NCI-H345 (cell line): ENCODE results near the gene CENPP.

Experiments
- DNase-seq: peaks from one replicate; lab custom pipeline; 2025; lab: John Stamatoyannopoulos, UW

The CENPP gene

DNA sequence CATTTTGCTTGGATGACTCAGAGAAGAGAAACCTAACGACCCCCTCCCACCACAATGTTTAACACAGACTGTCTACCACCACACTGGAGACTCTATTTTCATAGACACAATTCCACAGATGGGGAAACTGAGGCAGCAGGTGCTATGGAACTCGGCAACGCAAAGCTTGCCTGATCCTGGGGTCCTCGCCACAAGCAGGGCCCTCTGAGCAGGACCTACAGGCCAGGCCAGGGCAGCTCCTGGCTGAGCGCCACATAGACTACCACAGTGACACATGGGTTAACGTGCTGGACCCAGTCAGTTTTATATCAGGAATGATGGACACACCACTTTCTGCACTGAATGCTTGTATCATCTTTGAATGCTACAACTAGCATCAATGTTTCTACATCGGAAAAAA lies 332.4 kb downstream of the CENPP start:
- no peak for DNase-seq

DNA sequence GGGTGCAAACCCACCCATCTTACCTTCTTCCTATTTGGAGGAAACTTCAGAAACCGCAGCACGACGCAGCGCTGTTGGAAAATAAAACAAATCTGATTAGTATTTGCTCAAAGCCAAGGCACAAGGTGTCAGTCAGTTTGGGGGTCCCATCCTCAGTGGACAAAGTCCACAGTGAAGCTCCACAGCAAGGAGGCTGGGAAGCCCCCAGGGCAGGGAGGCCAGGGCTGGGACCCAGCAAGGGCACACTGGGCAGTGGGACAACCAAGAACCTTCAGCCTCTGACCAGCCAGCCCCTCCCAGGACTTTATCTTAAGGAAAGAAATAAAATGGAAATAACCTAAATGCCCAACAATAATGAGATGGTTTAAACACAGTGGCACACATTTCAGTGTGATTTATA lies 332.9 kb downstream of the CENPP start:
- no peak for DNase-seq

DNA sequence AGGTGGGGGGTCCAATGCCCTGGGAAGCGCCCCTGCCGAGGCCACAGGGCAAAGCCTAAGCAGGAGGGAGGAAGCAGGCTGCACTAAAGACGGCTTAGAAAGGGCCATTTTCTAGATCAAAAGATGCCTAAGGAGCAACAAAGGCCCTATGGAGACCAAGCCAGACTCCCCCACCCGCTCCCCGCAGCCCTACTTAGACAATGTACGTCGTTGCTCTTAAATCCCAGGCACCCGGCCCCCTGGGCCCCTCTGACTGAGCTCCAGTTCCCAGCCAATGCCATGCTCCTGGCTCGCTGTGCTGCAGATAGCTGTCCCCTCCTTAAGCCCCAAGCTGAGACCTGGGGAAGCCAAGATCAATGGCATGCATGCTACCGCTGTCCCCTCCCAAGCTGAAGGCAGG lies 333.8 kb downstream of the CENPP start:
- no peak for DNase-seq

DNA sequence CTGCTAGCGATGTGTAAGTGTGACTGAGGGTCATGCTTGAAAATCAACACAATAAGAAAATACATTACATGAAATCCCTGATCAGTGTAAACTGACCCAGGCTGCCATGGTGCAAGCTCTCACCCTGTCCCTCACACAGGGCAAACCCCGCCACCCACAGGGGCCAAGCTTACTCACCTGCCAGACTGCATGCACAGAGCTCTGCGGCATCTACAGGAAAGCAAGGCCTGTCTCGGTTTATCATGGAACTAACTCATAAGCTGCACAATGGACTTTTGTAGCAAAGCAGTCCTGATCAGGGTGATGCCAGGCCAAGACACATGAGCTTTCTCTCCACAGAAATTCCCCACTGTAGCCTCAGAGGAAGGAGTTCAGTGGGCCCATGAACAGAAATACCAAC lies 334.5 kb downstream of the CENPP start:
- DNase-seq, result no peak

DNA sequence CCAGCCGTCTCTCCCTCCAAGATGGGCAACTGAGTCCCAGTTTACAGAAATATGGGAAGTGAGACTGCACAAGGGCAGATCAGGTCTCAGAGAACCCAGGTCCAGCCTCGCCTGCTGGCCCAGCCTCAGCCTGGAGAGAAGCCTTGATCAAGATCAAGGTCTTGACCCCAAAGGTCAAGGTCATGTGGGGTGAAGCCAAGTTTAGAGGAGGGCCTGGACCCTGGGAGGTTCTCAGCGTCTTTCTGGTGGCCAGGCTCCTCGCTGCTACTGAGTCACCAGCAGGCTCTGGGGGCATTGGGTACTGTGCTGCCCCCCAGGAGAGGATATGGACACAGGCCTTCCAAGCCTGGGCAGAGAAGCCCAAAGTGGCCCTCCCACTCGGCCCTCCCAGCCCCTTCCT lies 335.4 kb downstream of the CENPP start:
- DNase-seq, result no peak

DNA sequence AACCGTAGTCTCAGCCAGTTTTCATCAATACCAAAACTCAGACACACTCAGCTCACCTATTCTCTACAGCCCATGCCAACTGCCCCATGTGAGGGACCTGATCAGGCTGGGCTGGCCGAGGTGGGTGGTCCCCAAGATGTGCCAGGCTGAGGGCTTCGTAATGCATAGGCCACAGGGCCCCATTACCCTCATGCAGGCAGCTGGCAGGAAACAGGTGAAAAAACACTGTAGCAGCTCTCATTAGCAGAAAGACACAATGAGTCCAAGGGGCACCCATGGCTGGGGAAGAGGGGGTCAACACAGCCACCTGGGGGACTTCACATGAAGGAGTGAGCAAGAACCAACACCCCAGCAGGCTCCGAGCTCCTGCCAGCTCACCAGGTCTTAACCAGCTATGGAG lies 336.0 kb downstream of the CENPP start:
- no peak for DNase-seq

DNA sequence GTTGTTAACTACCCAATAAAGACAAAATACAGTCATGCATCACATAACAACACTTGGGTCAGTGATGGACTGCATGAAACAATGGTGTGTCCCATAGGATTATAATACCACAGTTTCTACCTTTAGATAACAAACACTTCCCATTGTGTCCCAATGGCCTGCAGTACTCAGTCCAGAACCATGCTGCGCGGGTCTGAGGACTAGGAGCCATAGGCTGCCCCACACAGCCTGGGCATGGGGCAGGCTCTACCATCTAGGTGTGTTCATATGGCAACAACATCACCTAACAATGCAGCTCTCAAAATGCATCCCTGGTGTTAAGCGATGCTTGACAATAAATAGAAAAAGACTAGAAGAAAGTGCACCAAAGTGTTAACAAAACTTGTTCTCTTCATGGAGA lies 337.4 kb downstream of the CENPP start:
- no peak for DNase-seq

DNA sequence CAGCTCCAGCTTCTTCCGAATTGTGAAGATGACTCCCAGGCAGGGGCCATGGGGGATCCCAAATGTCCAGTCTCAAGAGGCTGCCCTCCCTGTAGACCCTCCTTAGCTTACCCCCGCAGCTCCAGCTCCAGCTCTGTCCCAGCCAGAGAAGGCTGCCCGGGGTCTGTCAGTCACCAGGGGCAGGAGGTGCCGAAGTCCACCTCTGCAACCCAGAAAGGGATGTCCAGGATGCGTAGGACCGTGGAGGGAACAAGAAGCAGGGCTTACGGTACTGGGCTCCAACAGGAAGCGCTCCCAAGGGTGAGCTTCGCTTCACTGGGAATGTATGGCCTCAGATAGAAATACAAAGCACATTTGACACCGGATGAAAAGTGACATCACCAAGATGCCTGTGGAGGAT lies 338.2 kb downstream of the CENPP start:
- DNase-seq, result no peak

DNA sequence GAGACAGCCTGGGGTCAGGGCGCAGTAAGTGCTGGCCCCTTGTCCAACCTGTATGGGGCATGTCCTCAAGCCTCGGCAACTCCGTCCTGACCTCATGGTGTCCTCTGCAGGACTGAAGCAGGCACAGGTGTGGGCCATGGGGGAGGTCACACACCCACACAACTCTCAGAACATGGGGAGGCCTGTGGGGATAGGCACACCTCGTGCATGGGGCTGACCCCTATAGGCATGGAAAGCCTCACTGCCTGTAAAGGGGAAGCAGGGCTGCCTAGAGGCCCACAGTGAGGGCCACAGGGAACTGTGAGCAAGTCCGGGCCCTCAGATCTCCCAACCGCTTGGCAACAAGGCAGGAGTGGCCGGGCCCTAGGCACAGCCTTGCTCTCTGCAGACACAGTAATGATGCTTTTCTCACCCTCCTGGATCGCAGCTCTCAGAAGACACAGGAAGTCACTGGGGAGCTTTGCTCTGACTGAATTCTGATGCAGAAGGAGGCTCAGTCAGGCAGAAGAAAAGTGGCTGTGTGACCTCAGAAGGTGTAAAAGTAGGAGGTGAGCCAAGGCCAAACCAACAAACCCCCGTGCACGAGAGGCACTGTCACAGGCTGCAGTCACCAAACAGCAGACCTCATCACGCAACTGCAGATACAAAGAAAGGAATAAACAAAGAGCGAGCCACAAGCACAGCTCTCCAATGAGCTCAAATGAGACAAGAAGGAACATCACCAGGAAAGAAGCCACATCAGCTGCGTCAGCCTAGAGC lies 338.8 kb downstream of the CENPP start:
- DNase-seq, result no peak

DNA sequence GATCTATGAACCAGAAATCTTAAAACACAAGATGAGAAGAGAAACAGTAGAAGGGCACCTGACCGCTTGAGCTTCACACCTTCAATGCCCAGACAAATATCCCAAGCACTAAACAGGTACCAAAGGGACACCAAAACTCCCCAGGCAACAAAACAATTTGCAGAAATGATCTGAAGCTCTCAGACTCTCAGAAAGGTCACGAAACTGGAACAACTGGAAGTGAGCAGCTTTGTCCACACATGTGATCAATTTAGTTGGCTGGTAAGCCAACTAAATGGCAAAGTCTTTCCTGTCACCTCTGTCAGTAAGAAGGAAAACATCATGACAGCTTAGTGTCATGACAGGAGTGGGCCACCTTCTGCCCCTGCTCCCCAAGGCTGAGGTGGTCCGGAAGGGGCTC lies 340.1 kb downstream of the CENPP start:
- DNase-seq, result no peak

DNA sequence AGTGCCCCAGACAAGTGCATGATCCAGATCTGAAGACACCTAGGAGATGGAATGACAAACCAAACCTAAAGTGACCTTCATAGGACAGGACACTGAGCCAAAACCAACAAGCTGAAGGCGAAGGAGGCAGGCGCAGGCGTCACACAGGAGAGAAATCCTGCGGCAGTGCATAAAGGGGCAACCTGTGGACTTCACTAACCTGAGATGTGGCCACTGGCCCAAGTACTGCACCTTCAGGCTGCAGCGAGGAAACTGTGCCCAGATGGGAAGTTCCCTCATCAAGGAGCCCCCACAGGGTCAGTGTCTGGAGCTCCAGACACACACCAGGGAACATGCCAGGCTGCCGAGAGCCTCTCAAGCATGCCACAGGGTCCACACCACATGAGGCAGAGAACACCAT lies 340.5 kb downstream of the CENPP start:
- DNase-seq, result no peak

DNA sequence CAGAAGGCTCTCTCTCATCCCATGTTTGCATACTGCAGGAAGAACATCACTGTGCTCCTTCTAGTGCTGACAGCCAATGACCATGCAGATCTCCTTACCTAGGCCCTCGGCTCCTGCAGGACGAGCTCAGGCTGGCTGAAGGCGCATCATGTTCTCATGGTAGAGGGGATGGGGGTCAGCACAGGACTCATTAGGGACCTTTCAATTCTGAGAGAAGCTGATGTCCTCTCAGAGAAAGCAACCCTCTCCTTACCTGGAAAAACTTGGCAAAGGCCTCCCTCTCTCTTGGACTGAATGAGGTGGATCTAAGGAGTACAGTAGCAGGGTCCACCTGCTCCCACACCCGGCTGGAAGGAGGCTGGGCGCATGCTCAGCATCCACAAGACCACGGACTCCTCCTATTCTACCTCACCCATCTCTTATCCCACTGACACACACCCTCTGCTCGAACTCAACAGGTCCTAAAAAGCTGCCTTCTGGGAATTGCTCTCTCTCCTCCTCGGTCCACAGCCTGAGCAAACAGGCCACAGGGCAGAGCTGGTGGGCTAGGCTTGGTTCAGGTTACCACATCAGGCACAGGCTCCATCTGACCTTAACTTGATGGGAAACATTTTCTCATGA lies 341.3 kb downstream of the CENPP start:
- DNase-seq, result no peak

DNA sequence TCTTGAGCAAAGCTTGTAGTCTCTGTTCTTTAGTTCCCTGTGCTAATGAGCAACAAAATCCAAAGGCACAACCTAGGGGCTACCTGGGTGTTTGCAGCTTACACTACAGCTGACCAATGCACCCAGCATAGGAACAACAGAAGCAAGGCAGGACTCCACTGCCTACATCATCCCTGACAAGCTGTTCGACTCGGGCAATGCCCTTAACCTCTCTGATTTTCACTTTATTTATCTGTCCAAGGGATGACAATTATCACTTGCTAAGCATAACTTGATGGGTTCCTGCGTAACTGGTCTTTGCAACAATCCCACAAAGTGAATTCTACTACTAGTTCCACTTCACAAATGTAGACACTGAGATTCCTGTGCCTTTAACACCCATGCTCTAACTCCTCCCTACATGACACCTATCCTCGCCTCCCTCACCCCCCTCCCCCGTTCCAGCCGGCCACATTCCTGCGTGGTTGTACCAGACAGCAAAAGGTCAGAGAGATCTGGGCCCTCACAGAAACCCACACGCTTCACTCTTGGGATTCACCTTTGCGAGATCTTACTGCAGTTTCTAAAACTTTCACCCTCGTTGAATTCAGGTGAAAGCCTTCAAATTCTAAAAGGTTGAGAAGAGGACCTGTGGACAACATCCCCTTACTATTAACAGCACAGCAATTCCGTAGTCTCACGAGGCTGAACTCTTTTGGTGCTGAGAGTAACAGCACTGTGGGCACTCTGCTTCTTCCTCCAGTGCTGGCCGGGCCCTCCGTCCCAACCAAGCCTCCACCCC lies 343.2 kb downstream of the CENPP start:
- DNase-seq, result no peak

DNA sequence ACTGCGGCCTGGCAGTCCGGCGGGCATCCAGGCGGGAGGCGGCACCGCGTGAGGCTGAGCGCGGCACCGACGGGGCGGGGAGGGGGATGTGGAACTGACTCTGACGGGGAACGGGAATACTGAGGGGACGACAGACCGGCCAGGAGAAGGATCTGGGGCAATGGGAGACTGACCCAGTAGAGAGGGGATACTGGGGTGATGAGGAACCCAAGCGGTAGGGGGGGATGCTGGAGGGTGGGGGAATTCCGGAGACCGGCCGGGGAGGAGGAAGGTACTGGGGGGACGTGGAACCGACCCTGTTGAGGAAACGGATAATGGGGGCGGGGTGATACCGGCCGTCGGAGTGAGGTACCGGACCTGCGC lies 343.8 kb downstream of the CENPP start:
- DNase-seq, result peak; percentile 5
